ENCODE results near the gene KCNQ1. TPM values are rescaled to one million over a fixed set of nuclear protein-coding genes. Genes with fewer than 3 reads are reported as not detected.
"Not testable (repeated sequence)": the region's sequence is repeated elsewhere in the genome, so short reads cannot be mapped to it uniquely, and the experiment has no call there.

The KCNQ1 gene
- total RNA-seq, 4 donors from 2014 or later: 0.81 to 2.2 (median 1.6) TPM

DNA sequence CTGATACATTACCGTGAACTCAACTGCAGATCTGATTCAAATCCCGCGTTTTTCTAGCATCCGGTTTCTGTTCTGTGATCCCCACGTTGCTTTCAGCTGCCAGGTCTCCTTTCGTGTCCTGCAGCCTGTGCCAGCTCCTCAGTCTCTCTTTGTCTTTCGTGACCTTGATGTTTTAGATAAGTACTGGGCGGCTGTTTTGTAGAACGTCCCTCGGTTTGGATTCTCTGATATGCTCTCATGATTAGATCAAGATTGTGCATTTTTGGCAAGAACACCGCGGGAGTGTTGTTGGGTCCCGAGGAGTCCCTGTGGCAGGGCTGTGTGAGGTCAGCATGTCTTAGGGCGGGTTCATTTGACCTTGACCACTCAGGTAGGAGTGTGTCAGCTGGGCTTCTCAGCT lies 38.6 kb downstream of the KCNQ1 start:
- no peak overlapping the region for H3K4me3 ChIP-seq (ENCODE audit: low read depth, poor library complexity, severe bottlenecking)
- TF ChIP-seq, protein P1, sequence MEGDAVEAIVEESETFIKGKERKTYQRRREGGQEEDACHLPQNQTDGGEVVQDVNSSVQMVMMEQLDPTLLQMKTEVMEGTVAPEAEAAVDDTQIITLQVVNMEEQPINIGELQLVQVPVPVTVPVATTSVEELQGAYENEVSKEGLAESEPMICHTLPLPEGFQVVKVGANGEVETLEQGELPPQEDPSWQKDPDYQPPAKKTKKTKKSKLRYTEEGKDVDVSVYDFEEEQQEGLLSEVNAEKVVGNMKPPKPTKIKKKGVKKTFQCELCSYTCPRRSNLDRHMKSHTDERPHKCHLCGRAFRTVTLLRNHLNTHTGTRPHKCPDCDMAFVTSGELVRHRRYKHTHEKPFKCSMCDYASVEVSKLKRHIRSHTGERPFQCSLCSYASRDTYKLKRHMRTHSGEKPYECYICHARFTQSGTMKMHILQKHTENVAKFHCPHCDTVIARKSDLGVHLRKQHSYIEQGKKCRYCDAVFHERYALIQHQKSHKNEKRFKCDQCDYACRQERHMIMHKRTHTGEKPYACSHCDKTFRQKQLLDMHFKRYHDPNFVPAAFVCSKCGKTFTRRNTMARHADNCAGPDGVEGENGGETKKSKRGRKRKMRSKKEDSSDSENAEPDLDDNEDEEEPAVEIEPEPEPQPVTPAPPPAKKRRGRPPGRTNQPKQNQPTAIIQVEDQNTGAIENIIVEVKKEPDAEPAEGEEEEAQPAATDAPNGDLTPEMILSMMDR (IDR thresholded peaks at IDR 0.05): no peak
- no peak for TF ChIP-seq POLR2A (IDR thresholded peaks at IDR 0.05)
- DNase-seq (ENCODE audit: low spot score in 2 of 2): no peak
- 49 to 51% methylated on average over 14 of the region's 14 CpGs for WGBS, 2 donors
- intact Hi-C loops (cut with DNase I; ENCODE audit: low total_unique reads): no loop called here

GRCh38 chr11:2484576-2485125 lies 39.8 kb downstream of the KCNQ1 start:
- no peak overlapping the region for H3K4me3 ChIP-seq (ENCODE audit: low read depth, poor library complexity, severe bottlenecking)
- no peak for TF ChIP-seq POLR2A (IDR thresholded peaks at IDR 0.05)
- TF ChIP-seq, protein P1 (IDR thresholded peaks at IDR 0.05): no peak
- 90 to 94% methylated on average over 16 of the region's 16 CpGs for WGBS, 2 donors
- intact Hi-C loops (cut with DNase I; ENCODE audit: low total_unique reads): no loop called here
- no peak for DNase-seq (ENCODE audit: low spot score in 2 of 2)

- no peak for TF ChIP-seq POLR2A (IDR thresholded peaks at IDR 0.05)
- TF ChIP-seq, protein P1 (IDR thresholded peaks at IDR 0.05): no peak
- H3K4me3 ChIP-seq (ENCODE audit: low read depth, poor library complexity, severe bottlenecking): no peak overlapping the region
- no peak for DNase-seq (ENCODE audit: low spot score in 2 of 2)
- intact Hi-C loops (cut with DNase I; ENCODE audit: low total_unique reads): no loop called here
These were observed 43.2 kb downstream of the KCNQ1 start for GRCh38 chr11:2488004-2488403.

DNA sequence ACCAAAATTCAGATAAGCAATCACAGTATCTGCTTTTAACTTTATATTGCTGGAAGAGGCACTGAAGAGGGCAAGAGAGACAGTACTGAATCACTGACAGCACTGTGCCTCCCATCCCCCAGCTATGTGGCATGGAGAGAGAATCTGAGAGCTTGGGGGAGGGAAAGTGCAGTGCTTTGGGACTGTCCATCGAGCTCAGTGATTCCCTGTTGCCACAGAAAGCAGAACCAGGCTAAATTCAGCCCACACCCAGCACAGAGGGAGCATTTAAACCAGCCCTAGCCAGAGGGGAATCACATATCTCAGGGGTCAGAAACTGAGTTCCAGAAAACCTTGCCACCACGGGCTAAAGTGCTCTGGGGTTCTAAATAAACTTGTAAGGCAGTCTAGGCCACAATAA lies 44.3 kb downstream of the KCNQ1 start:
- intact Hi-C loops (cut with DNase I; ENCODE audit: low total_unique reads): no loop called here
- no peak for TF ChIP-seq POLR2A (IDR thresholded peaks at IDR 0.05)
- TF ChIP-seq, protein P1 (IDR thresholded peaks at IDR 0.05): no peak
- H3K4me3 ChIP-seq (ENCODE audit: low read depth, poor library complexity, severe bottlenecking): no peak overlapping the region
- 17 to 32% methylated on average over 1 to 2 of the region's 2 CpGs for WGBS, 2 donors
- DNase-seq (ENCODE audit: low spot score in 2 of 2): no peak

- DNase-seq (ENCODE audit: low spot score in 2 of 2); H3K4me3 ChIP-seq (ENCODE audit: low read depth, poor library complexity, severe bottlenecking); intact Hi-C loops (cut with DNase I; ENCODE audit: low total_unique reads): not testable (repeated sequence)
- whole genome bisulfite sequencing, 2 donors: 50 to 89% methylated on average over 1 of the region's 1 CpG
These were observed 53.1 kb downstream of the KCNQ1 start for GRCh38 chr11:2497951-2498350.

GRCh38 chr11:2498750-2499149 lies 53.9 kb downstream of the KCNQ1 start:
- intact Hi-C loops (cut with DNase I; ENCODE audit: low total_unique reads): no loop called here
- no peak overlapping the region for H3K4me3 ChIP-seq (ENCODE audit: low read depth, poor library complexity, severe bottlenecking)
- WGBS, 2 donors: 85 to 89% methylated on average over 7 of the region's 7 CpGs
- DNase-seq (ENCODE audit: low spot score in 2 of 2): no peak
- TF ChIP-seq POLR2A (IDR thresholded peaks at IDR 0.05): no peak
- TF ChIP-seq, protein P1 (IDR thresholded peaks at IDR 0.05): no peak

Measured in lower leg skin (tissue), 4 donors.